Endometrial microvascular endothelial cells (primary cell): ENCODE data around the gene MBTD1. TPM values are rescaled to one million over a fixed set of nuclear protein-coding genes. Genes with fewer than 3 reads are reported as not detected.
"Not testable (repeated sequence)": the region's sequence is repeated elsewhere in the genome, so short reads cannot be mapped to it uniquely, and the experiment has no call there.

ENCODE experiments used
- in situ Hi-C: cut with HindIII; loops from 2 replicates; pipeline ENCODE4 v1.10.0; 2017; ENCODE audit warnings: low sequenced_read_pairs, low pct_unique_long_range_greater_than_20kb; ENCODE audit errors: inconsistent ontology term
- total RNA-seq: library from RNA; depleted of rRNA; stranded (reverse); fragments of >200 nt; gene quantifications from one replicate; pipeline ENCODE4 v1.2.3, GENCODE V29; 2015; ENCODE audit errors: inconsistent ontology term

The MBTD1 gene
- total RNA-seq, 1 donor from 2014 or later = 3.5 TPM

GRCh38 chr17:51257150-51258081 is 2.4 kb downstream of the MBTD1 start:
- in situ Hi-C loops = no loop called here

GRCh38 chr17:51256101-51256500 is 3.7 kb downstream of the MBTD1 start:
- in situ Hi-C loops = no loop called here

- in situ Hi-C loops = no loop called here
Observed at GRCh38 chr17:51255673-51256072, 4.2 kb downstream of the MBTD1 start.

DNA sequence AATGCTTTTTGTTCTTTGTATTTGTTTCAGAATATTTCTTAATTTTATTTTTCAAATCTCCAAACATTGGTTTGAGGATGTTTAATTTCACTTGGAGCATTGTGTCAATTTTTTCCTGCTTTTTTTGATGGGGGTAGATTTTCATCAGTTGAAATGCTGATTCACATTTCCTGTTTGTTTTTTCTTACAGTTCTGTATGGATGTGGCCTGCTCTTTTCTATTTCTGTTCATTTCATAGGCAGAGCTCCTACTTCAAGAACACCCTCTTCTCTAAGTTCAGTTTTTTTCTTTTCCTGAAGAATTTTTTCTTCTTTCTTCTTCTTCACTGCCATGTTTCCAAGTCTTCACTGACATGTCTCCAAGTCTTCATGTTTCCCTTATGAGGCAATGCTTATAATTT is 8.8 kb downstream of the MBTD1 start:
- in situ Hi-C loops = no loop called here

- in situ Hi-C loops = no loop called here
Observed at GRCh38 chr17:51250314-51250840, 9.5 kb downstream of the MBTD1 start.

DNA sequence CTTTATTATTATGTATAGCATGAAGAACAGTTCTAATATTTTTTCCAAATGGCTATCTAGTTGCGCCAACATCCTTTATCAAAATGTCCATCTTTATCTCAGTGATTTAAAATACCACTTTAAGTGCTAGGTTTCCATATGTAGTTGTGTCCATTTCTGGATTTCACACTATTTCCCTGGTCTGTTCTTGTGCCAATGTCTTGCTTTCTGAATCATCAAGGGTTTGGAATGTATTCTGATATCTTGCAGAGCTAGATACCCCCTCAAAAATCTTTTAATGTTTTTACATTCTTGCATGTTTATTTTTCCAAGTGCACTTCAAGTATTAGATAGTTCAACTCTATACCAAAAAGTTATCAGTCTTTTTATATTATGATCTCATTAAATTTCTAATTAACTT is 14.3 kb downstream of the MBTD1 start:
- in situ Hi-C loops = no loop called here

- in situ Hi-C loops = no loop called here
Observed at GRCh38 chr17:51244041-51244440, 15.8 kb downstream of the MBTD1 start.

DNA sequence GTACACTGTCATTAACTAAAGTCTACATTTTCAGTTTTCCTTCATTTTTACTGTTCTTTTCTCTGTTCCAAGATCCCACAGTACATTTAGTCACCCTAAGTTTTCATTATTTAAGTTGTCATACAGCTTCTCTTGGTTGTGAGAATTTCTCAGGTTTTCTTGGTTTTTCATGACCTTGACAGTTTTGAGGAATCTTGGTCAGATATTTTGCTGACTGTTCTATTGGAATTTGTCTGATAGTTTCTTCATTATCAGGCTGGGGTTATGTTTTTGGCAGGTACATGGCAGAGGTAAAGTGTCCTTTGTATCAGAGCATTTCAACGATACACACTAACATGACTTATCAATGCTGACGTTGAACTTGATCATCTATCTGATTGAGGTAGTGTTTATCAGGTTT is 19.6 kb downstream of the MBTD1 start:
- in situ Hi-C loops = no loop called here

- in situ Hi-C loops = no loop called here
Observed at GRCh38 chr17:51238255-51238887, 21.5 kb downstream of the MBTD1 start.

DNA sequence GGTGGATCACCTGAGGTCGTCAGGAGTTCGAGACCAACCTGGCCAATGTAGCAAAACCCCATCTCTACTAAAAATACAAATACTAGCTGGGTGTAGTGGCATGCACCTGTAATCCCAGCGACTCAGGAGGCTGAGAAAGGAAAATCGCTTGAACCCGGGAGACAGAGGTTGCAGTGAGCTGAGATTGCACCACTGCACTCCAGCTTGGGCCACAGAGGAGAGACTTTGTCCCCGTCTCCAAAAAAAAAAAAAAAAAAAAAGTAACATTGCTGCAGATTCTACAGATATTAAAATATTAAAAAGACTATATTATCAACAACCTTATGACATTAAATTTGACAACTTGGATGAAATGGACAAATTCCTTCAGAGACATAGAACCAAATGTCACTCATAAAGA is 25.7 kb downstream of the MBTD1 start:
- in situ Hi-C loops = no loop called here

- in situ Hi-C loops = no loop called here
Observed at GRCh38 chr17:51231999-51232398, 27.9 kb downstream of the MBTD1 start.

GRCh38 chr17:51230306-51230705 is 29.5 kb downstream of the MBTD1 start:
- in situ Hi-C loops = no loop called here

DNA sequence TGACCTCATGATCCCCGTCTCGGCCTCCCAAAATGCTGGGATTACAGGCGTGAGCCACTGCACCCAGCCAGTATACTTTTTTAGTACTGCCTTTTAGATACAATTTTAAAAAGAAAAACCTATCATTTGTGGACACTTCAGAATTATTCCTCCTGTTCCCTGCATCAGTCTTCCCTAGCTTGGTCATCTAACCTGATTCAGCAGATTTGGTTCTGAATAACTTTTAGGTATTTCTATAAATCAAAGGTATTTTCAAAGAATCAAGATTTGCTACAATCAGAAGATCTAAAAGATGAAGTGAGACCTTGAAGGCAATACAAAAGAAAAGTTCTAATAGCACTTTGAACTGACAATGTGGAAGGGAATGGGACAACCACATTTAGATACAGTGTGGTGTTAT is 30.0 kb downstream of the MBTD1 start:
- in situ Hi-C loops = no loop called here

DNA sequence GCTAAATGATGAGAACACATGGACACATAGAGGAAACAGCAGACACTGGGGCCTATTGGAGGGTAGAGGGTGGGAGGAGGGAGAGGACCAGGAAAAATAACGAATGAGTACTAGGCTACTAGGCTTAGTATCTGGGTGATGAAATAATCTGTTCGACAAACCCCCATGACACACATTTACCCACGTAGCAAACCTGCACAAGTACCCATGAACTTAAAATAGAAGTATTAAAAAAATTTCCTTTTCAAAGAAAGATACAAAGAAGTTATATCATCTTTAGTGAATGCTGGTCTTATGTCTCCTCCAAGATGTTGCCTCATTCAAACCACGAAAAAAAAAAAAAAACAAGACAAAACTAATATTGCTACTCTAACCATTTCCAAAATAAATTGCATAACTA is 31.7 kb downstream of the MBTD1 start:
- in situ Hi-C loops = no loop called here

GRCh38 chr17:51225523-51225922 is 34.3 kb downstream of the MBTD1 start:
- in situ Hi-C loops = not testable (repeated sequence)

- in situ Hi-C loops = no loop called here
Observed at GRCh38 chr17:51224402-51225262, 35.2 kb downstream of the MBTD1 start.

DNA sequence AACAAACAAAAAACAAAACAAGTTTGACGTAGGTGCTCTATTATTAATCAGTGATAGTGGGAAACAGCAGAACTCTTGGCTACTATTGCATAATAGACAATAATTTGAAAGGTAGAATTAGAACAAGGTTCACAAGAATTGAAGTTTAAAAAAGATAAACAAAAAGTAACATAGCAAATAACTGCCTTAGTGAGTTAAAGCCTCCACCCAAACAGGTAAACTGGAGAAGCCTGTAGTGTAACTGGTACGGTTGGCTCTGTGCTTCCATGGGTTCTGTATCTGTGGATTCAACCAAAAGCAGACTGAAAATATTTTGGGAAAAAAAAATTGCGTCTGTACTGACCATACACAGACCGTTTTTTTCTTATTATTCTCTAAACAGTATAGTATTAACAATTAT is 38.5 kb downstream of the MBTD1 start:
- in situ Hi-C loops = no loop called here

GRCh38 chr17:51217946-51218345 is 41.9 kb downstream of the MBTD1 start:
- in situ Hi-C loops = no loop called here

DNA sequence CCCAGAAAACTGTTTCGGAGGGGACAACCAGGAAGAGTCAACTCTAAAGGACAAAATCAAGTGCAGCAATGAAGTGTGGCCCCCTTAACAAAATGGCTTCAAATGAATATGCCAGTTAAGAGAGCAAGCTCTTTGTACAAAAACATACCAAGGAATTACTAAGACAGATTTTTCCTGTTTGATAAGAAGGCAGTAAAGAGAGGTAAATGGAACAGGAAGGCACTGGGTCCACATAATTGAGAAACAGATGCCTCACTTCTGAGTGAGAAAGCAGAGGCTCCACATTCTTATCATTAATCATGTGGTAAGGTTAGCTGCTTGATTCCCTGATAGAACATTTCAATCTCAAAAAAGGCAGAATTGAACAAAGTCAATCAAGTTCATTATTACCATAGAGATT is 44.9 kb downstream of the MBTD1 start:
- in situ Hi-C loops = no loop called here
